ENCODE measurements around the gene DLG1.

Gene DLG1

GRCh38 chr3:197149528-197149927, 148.9 kb downstream of the DLG1 start:
- no peaks in the 10 kb centered on the region for H3K4me1 ChIP-seq (ENCODE audit: control insufficient read depth, insufficient read depth, low read length, poor library complexity, severe bottlenecking)
- WGBS, 2 experiments (ENCODE audit: insufficient coverage in 2 of 2) = 90 to 97% methylated on average over 3 of the region's 3 CpGs

GRCh38 chr3:197144188-197144587, 154.2 kb downstream of the DLG1 start:
- Histone ChIP-seq H3K4me1 (ENCODE audit: control insufficient read depth, insufficient read depth, low read length, poor library complexity, severe bottlenecking) (no peaks in the 10 kb centered on the region), H3K36me3 (ENCODE audit: control insufficient read depth, insufficient read depth, low read length) (peaks cover 20% of the 10 kb centered on the region), H3K27ac (ENCODE audit: low read depth, low read length, severe bottlenecking) (no peak overlapping the region), H3K9me3 (ENCODE audit: control insufficient read depth, low read length) (no peaks in the 10 kb centered on the region), H3K4me3 (ENCODE audit: extremely low read depth, insufficient read depth, low read length, poor library complexity, severe bottlenecking) (no peak overlapping the region)
- 80% methylated on average over 1 of the region's 1 CpG; no CpG with 5 or more reads in 1 of the 2 experiments for WGBS, 2 experiments (ENCODE audit: insufficient coverage in 2 of 2)

More at GRCh38 chr3:197149528-197149927, 148.9 kb downstream of the DLG1 start:
- no peak overlapping the region for H3K27ac ChIP-seq (ENCODE audit: low read depth, low read length, severe bottlenecking)
- H3K4me3 ChIP-seq (ENCODE audit: extremely low read depth, insufficient read depth, low read length, poor library complexity, severe bottlenecking) = no peak overlapping the region
- H3K9me3 ChIP-seq (ENCODE audit: control insufficient read depth, low read length) = no peaks in the 10 kb centered on the region
- peaks cover 12% of the 10 kb centered on the region for H3K36me3 ChIP-seq (ENCODE audit: control insufficient read depth, insufficient read depth, low read length)

GRCh38 chr3:197139586-197139985, 158.8 kb downstream of the DLG1 start:
- Histone ChIP-seq H3K9me3 (ENCODE audit: control insufficient read depth, low read length) (peaks cover 7% of the 10 kb centered on the region), H3K4me1 (ENCODE audit: control insufficient read depth, insufficient read depth, low read length, poor library complexity, severe bottlenecking) (no peaks in the 10 kb centered on the region), H3K4me3 (ENCODE audit: extremely low read depth, insufficient read depth, low read length, poor library complexity, severe bottlenecking) (no peak overlapping the region), H3K27ac (ENCODE audit: low read depth, low read length, severe bottlenecking) (no peak overlapping the region), H3K36me3 (ENCODE audit: control insufficient read depth, insufficient read depth, low read length) (peaks cover 57% of the 10 kb centered on the region)
- no CpG with 5 or more reads among the region's 1 CpG for WGBS, 2 experiments (ENCODE audit: insufficient coverage in 2 of 2)

GRCh38 chr3:197137751-197138150, 160.7 kb downstream of the DLG1 start:
- WGBS, 2 experiments (ENCODE audit: insufficient coverage in 2 of 2) = 80 to 100% methylated on average over 1 of the region's 5 CpGs
- Histone ChIP-seq H3K4me1 (ENCODE audit: control insufficient read depth, insufficient read depth, low read length, poor library complexity, severe bottlenecking) (no peaks in the 10 kb centered on the region), H3K27ac (ENCODE audit: low read depth, low read length, severe bottlenecking) (no peak overlapping the region), H3K4me3 (ENCODE audit: extremely low read depth, insufficient read depth, low read length, poor library complexity, severe bottlenecking) (no peak overlapping the region), H3K9me3 (ENCODE audit: control insufficient read depth, low read length) (peaks cover 7% of the 10 kb centered on the region), H3K36me3 (ENCODE audit: control insufficient read depth, insufficient read depth, low read length) (peaks cover 66% of the 10 kb centered on the region)

- Histone ChIP-seq H3K9me3 (ENCODE audit: control insufficient read depth, low read length) (peaks cover 7% of the 10 kb centered on the region), H3K36me3 (ENCODE audit: control insufficient read depth, insufficient read depth, low read length) (peaks cover 64% of the 10 kb centered on the region), H3K4me3 (ENCODE audit: extremely low read depth, insufficient read depth, low read length, poor library complexity, severe bottlenecking) (no peak overlapping the region), H3K27ac (ENCODE audit: low read depth, low read length, severe bottlenecking) (no peak overlapping the region), H3K4me1 (ENCODE audit: control insufficient read depth, insufficient read depth, low read length, poor library complexity, severe bottlenecking) (no peaks in the 10 kb centered on the region)
- WGBS, 2 experiments (ENCODE audit: insufficient coverage in 2 of 2) = 94 to 100% methylated on average over 2 of the region's 3 CpGs
Measured at GRCh38 chr3:197136744-197137143, 161.7 kb downstream of the DLG1 start.

GRCh38 chr3:197135212-197135611, 163.2 kb downstream of the DLG1 start:
- peaks cover 7% of the 10 kb centered on the region for H3K9me3 ChIP-seq (ENCODE audit: control insufficient read depth, low read length)
- H3K36me3 ChIP-seq (ENCODE audit: control insufficient read depth, insufficient read depth, low read length) = peaks cover 63% of the 10 kb centered on the region
- no peak overlapping the region for H3K4me3 ChIP-seq (ENCODE audit: extremely low read depth, insufficient read depth, low read length, poor library complexity, severe bottlenecking)
- WGBS, 2 experiments (ENCODE audit: insufficient coverage in 2 of 2) = 84% methylated on average over 4 of the region's 5 CpGs; no CpG with 5 or more reads in 1 of the 2 experiments
- H3K4me1 ChIP-seq (ENCODE audit: control insufficient read depth, insufficient read depth, low read length, poor library complexity, severe bottlenecking) = no peaks in the 10 kb centered on the region
- H3K27ac ChIP-seq (ENCODE audit: low read depth, low read length, severe bottlenecking) = no peak overlapping the region

- Histone ChIP-seq H3K36me3 (ENCODE audit: control insufficient read depth, insufficient read depth, low read length) (peaks cover 72% of the 10 kb centered on the region), H3K9me3 (ENCODE audit: control insufficient read depth, low read length) (peaks cover 7% of the 10 kb centered on the region), H3K27ac (ENCODE audit: low read depth, low read length, severe bottlenecking) (no peak overlapping the region), H3K4me1 (ENCODE audit: control insufficient read depth, insufficient read depth, low read length, poor library complexity, severe bottlenecking) (no peaks in the 10 kb centered on the region), H3K4me3 (ENCODE audit: extremely low read depth, insufficient read depth, low read length, poor library complexity, severe bottlenecking) (no peak overlapping the region)
- WGBS, 2 experiments (ENCODE audit: insufficient coverage in 2 of 2) = 80 to 100% methylated on average over 1 of the region's 2 CpGs
Measured at GRCh38 chr3:197132916-197133530, 165.4 kb downstream of the DLG1 start.

GRCh38 chr3:197125636-197126035, 172.8 kb downstream of the DLG1 start:
- 94 to 100% methylated on average over 1 to 2 of the region's 2 CpGs for WGBS, 2 experiments (ENCODE audit: insufficient coverage in 2 of 2)
- peaks cover 38% of the 10 kb centered on the region for H3K36me3 ChIP-seq (ENCODE audit: control insufficient read depth, insufficient read depth, low read length)
- H3K4me3 ChIP-seq (ENCODE audit: extremely low read depth, insufficient read depth, low read length, poor library complexity, severe bottlenecking) = no peak overlapping the region
- no peaks in the 10 kb centered on the region for H3K9me3 ChIP-seq (ENCODE audit: control insufficient read depth, low read length)
- H3K4me1 ChIP-seq (ENCODE audit: control insufficient read depth, insufficient read depth, low read length, poor library complexity, severe bottlenecking) = peaks cover 6% of the 10 kb centered on the region
- no peak overlapping the region for H3K27ac ChIP-seq (ENCODE audit: low read depth, low read length, severe bottlenecking)

- H3K36me3 ChIP-seq (ENCODE audit: control insufficient read depth, insufficient read depth, low read length) = peaks cover 30% of the 10 kb centered on the region
- H3K9me3 ChIP-seq (ENCODE audit: control insufficient read depth, low read length) = no peaks in the 10 kb centered on the region
- 83 to 100% methylated on average over 3 to 4 of the region's 6 CpGs for WGBS, 2 experiments (ENCODE audit: insufficient coverage in 2 of 2)
- peaks cover 6% of the 10 kb centered on the region for H3K4me1 ChIP-seq (ENCODE audit: control insufficient read depth, insufficient read depth, low read length, poor library complexity, severe bottlenecking)
- H3K4me3 ChIP-seq (ENCODE audit: extremely low read depth, insufficient read depth, low read length, poor library complexity, severe bottlenecking) = no peak overlapping the region
- H3K27ac ChIP-seq (ENCODE audit: low read depth, low read length, severe bottlenecking) = no peak overlapping the region
Measured at GRCh38 chr3:197124713-197125112, 173.7 kb downstream of the DLG1 start.

GRCh38 chr3:197122394-197122793, 176.0 kb downstream of the DLG1 start:
- Histone ChIP-seq H3K4me1 (ENCODE audit: control insufficient read depth, insufficient read depth, low read length, poor library complexity, severe bottlenecking) (peaks cover 6% of the 10 kb centered on the region), H3K9me3 (ENCODE audit: control insufficient read depth, low read length) (no peaks in the 10 kb centered on the region), H3K36me3 (ENCODE audit: control insufficient read depth, insufficient read depth, low read length) (peaks cover 11% of the 10 kb centered on the region), H3K27ac (ENCODE audit: low read depth, low read length, severe bottlenecking) (no peak overlapping the region), H3K4me3 (ENCODE audit: extremely low read depth, insufficient read depth, low read length, poor library complexity, severe bottlenecking) (no peak overlapping the region)
- WGBS, 2 experiments (ENCODE audit: insufficient coverage in 2 of 2) = no CpG with 5 or more reads among the region's 2 CpGs

- H3K27ac ChIP-seq (ENCODE audit: low read depth, low read length, severe bottlenecking) = no peak overlapping the region
- peaks cover 17% of the 10 kb centered on the region for H3K36me3 ChIP-seq (ENCODE audit: control insufficient read depth, insufficient read depth, low read length)
- 90% methylated on average over 2 of the region's 2 CpGs; no CpG with 5 or more reads in 1 of the 2 experiments for WGBS, 2 experiments (ENCODE audit: insufficient coverage in 2 of 2)
Measured at GRCh38 chr3:197117114-197117513, 181.3 kb downstream of the DLG1 start.

More at GRCh38 chr3:197117114-197117513, 181.3 kb downstream of the DLG1 start:
- Histone ChIP-seq H3K9me3 (ENCODE audit: control insufficient read depth, low read length) (no peaks in the 10 kb centered on the region), H3K4me3 (ENCODE audit: extremely low read depth, insufficient read depth, low read length, poor library complexity, severe bottlenecking) (no peak overlapping the region), H3K4me1 (ENCODE audit: control insufficient read depth, insufficient read depth, low read length, poor library complexity, severe bottlenecking) (no peaks in the 10 kb centered on the region)

All from mesodermal cell (in vitro differentiated cells).